GM12878 (cell line): ENCODE measurements around the gene HOXB6. TPM values are rescaled to one million over a fixed set of nuclear protein-coding genes. Genes with fewer than 3 reads are reported as not detected.

ENCODE experiments used
- ATAC-seq: fragments of 200-7000 bp; cut with Tn5 transposase; 3 replicates; pipeline ENCODE4 v1.9.1; 2020; ENCODE audit warnings: mild to moderate bottlenecking, moderate library complexity
- BruUV-seq: library from RNA; stranded (reverse); fragments of 400-500 nt; replicated peaks from 2 replicates; lab custom pipeline; 2021; lab: Mats Ljungman, UMichigan
- CTCF ChIA-PET: fragments of 300-600 bp; sonication (Branson Sonifier 250); formaldehyde crosslinking; extraction: SDS; loops from one replicate; lab custom pipeline; 2021; ENCODE audit warnings: inconsistent platforms; lab: Yijun Ruan, JAX
- POLR2A ChIA-PET: fragments of 350-600 bp; formaldehyde crosslinking; extraction: SDS; loops from one replicate; lab custom pipeline; 2021; ENCODE audit warnings: inconsistent platforms; lab: Charles Lee
- RAD21 ChIA-PET: fragments of 300-600 bp; sonication (Branson Sonifier 250); formaldehyde crosslinking; loops from one replicate; lab custom pipeline; 2023; ENCODE audit warnings: antibody characterized with exemption; ENCODE audit not compliant: unreplicated experiment; lab: Charles Lee
- SMC1A ChIA-PET: fragments of 300-600 bp; sonication (Branson Sonifier 250); formaldehyde crosslinking; loops from one replicate; lab custom pipeline; 2023; ENCODE audit not compliant: unreplicated experiment, uncharacterized antibody; lab: Charles Lee
- DNase-seq: peaks from one replicate; pipeline ENCODE4 v3.0.0-alpha.2; 2011; ENCODE audit warnings: low read depth, low spot score
- FAIRE-seq: peaks from 3 replicates; lab custom pipeline; 2011; peaks lifted over from hg19 to GRCh38; lab: Jason Lieb, UNC
- H2AFZ ChIP-seq: 2 replicates; pipeline ENCODE4 v1.6.0; 2011; ENCODE audit warnings: low read depth, low read length, control low read depth; ENCODE audit not compliant: control insufficient read depth
- H3K27ac ChIP-seq: 2 replicates; pipeline ENCODE4 v1.5.1; 2011; ENCODE audit warnings: control low read depth; ENCODE audit not compliant: control insufficient read depth, insufficient read depth
- H3K27me3 ChIP-seq, 2 experiments: replicated peaks in 1 of 2; 2 replicates each; pipeline versions ENCODE4 v1.6.0 to v1.6.1; 2011; ENCODE audit warnings: low read length in 1 of 2; ENCODE audit not compliant: control insufficient read depth in 2 of 2, insufficient read depth in 2 of 2
- H3K36me3 ChIP-seq, 2 experiments: 2 replicates each; pipeline ENCODE4 v1.5.1; 2011; ENCODE audit warnings: low read length in 1 of 2; ENCODE audit not compliant: control insufficient read depth in 2 of 2, insufficient read depth in 2 of 2
- H3K4me1 ChIP-seq: 2 replicates; pipeline ENCODE4 v1.6.1; 2011; ENCODE audit warnings: mild to moderate bottlenecking, low read length, moderate library complexity, mixed read lengths; ENCODE audit not compliant: control insufficient read depth, insufficient read depth
- H3K4me2 ChIP-seq: 2 replicates; pipeline ENCODE4 v1.6.0; 2011; ENCODE audit warnings: control low read depth; ENCODE audit not compliant: control insufficient read depth, insufficient read depth
- H3K4me3 ChIP-seq: fragments of 200-600 bp; sonication (generic); 2 replicates; pipeline ENCODE4 v1.5.1; 2016
- H3K79me2 ChIP-seq: 2 replicates; pipeline ENCODE4 v1.6.0; 2011; ENCODE audit warnings: low read length; ENCODE audit not compliant: control insufficient read depth, insufficient read depth
- H3K9ac ChIP-seq: 2 replicates; pipeline ENCODE4 v1.8.0; 2011; ENCODE audit warnings: low read length, control low read depth, mixed read lengths; ENCODE audit not compliant: control insufficient read depth, insufficient read depth
- H3K9me3 ChIP-seq: replicated peaks from 3 replicates; pipeline ENCODE4 v1.5.1; 2011; ENCODE audit warnings: mild to moderate bottlenecking, low read length; ENCODE audit not compliant: control insufficient read depth, insufficient read depth
- H4K20me1 ChIP-seq: 2 replicates; pipeline ENCODE4 v1.6.0; 2011; ENCODE audit not compliant: control insufficient read depth, insufficient read depth
- BMI1 ChIP-seq: fragments of 450-650 bp; IDR thresholded peaks from 2 replicates; pipeline ENCODE4 v1.6.1; 2016; ENCODE audit warnings: mild to moderate bottlenecking, moderate library complexity, borderline replicate concordance
- CREB1 ChIP-seq: IDR thresholded peaks from 2 replicates; pipeline ENCODE4 v1.6.1; 2012; ENCODE audit warnings: low read depth, mild to moderate bottlenecking, inconsistent platforms
- EP300 ChIP-seq, 2 experiments: fragments of 150-350 bp in 1 of 2; IDR thresholded peaks; 2 replicates each; pipeline ENCODE4 v1.6.1; 2011 to 2012; ENCODE audit warnings: low read depth in 2 of 2, low read length in 2 of 2, borderline replicate concordance in 1 of 2, improper control_type of control experiment in 1 of 2, inconsistent platforms in 1 of 2; ENCODE audit not compliant: control insufficient read depth in 1 of 2
- IKZF1 ChIP-seq: fragments of 450-650 bp; conservative IDR thresholded peaks from 2 replicates; pipeline ENCODE4 v1.6.1; 2017; ENCODE audit warnings: antibody characterized with exemption, mild to moderate bottlenecking
- IKZF2 ChIP-seq, 2 experiments: fragments of 450-650 bp; IDR thresholded peaks; 2 replicates each; pipeline ENCODE4 v1.6.1; 2017; ENCODE audit warnings: mild to moderate bottlenecking in 2 of 2, moderate library complexity in 2 of 2
- SRF ChIP-seq, 2 experiments: IDR thresholded peaks; 2 replicates each; pipeline ENCODE4 v1.6.1; 2011; ENCODE audit warnings: low read depth in 2 of 2, low read length in 2 of 2, mild to moderate bottlenecking in 1 of 2, moderate library complexity in 1 of 2
- YBX1 ChIP-seq: fragments of 450-650 bp; IDR thresholded peaks from 2 replicates; pipeline ENCODE4 v1.6.1; 2016; ENCODE audit warnings: antibody characterized with exemption
- ZNF24 ChIP-seq: fragments of 450-650 bp; IDR thresholded peaks from 2 replicates; pipeline ENCODE4 v1.6.1; 2017; ENCODE audit warnings: antibody characterized with exemption, mild to moderate bottlenecking
- WGBS: methylation state at CpG from one replicate; pipeline ENCODE4 v1.1.6; 2016; ENCODE audit warnings: low lambda C conversion rate; ENCODE audit not compliant: insufficient replicate concordance, insufficient coverage; ENCODE audit errors: missing lambda C conversion rate; 5-methylcytosine and 5-hydroxymethylcytosine counted together
- in situ Hi-C: fragments of 300-500 bp; cut with MboI; formaldehyde crosslinking; loops from 9 replicates; pipeline ENCODE4 v1.14.3; 2018; ENCODE audit warnings: mixed read lengths
- intact Hi-C: fragments of 100-400 bp; cut with micrococcal nuclease; formaldehyde crosslinking; loops from one replicate; pipeline ENCODE4 v1.14.2; 2022; ENCODE audit not compliant: unreplicated experiment
- polyA plus RNA-seq, 11 experiments: library from polyadenylated mRNA; depleted of rRNA in 4 of 11; unstranded in 6 of 11; stranded (reverse) in 5 of 11; fragments of >200 nt; fragmentation: Nextera tagmentation in 4 of 11; fragmentation: Illumina TruSeq in 1 of 11; extraction: Ambion mirVana in 4 of 11; extraction: Trizol in 1 of 11; gene quantifications; 1 replicate in 1 of 11; 2 replicates in 10 of 11; pipeline versions ENCODE4 v1.2.1 to v1.2.3, GENCODE V29; 2011 to 2016; ENCODE audit warnings: inconsistent platforms in 2 of 11, missing spikeins in 2 of 11, low read depth in 1 of 11
- total RNA-seq, 4 experiments: library from RNA; depleted of rRNA in 3 of 4; stranded (reverse); fragments of >200 nt in 3 of 4; fragmentation: Illumina TruSeq in 1 of 4; extraction: Trizol in 1 of 4; gene quantifications; 2 replicates each; pipeline versions ENCODE4 v1.2.1 to v1.2.3, GENCODE V29; 2013 to 2021
- TF ChIP-seq, protein P1 (sequence below): fragments of 450-650 bp; IDR thresholded peaks from 2 replicates; pipeline ENCODE4 v1.6.1; 2017; ENCODE audit warnings: low read depth, mild to moderate bottlenecking, moderate library complexity
- TF ChIP-seq, protein P2 (sequence below): fragments of 450-650 bp; IDR thresholded peaks from 2 replicates; pipeline ENCODE4 v1.6.1; 2017; ENCODE audit warnings: borderline replicate concordance
- TF ChIP-seq, protein P3 (sequence below): fragments of 450-650 bp; formaldehyde crosslinking; IDR thresholded peaks from 2 replicates; pipeline ENCODE4 v1.5.0; 2022; ENCODE audit warnings: mild to moderate bottlenecking, missing genetic modification characterization
- TF ChIP-seq, protein P4 (sequence below): fragments of 150-350 bp; IDR thresholded peaks from 2 replicates; pipeline ENCODE4 v1.6.1; 2014; ENCODE audit warnings: mild to moderate bottlenecking, low read depth, low read length

The HOXB6 gene
- total and polyA plus RNA-seq, 10 of the 15 experiments (the other 5 are each of a cell fraction or from before 2014, with no cell fraction given), result 0.04 to 0.51 (median 0.09) TPM; not detected in 2

DNA sequence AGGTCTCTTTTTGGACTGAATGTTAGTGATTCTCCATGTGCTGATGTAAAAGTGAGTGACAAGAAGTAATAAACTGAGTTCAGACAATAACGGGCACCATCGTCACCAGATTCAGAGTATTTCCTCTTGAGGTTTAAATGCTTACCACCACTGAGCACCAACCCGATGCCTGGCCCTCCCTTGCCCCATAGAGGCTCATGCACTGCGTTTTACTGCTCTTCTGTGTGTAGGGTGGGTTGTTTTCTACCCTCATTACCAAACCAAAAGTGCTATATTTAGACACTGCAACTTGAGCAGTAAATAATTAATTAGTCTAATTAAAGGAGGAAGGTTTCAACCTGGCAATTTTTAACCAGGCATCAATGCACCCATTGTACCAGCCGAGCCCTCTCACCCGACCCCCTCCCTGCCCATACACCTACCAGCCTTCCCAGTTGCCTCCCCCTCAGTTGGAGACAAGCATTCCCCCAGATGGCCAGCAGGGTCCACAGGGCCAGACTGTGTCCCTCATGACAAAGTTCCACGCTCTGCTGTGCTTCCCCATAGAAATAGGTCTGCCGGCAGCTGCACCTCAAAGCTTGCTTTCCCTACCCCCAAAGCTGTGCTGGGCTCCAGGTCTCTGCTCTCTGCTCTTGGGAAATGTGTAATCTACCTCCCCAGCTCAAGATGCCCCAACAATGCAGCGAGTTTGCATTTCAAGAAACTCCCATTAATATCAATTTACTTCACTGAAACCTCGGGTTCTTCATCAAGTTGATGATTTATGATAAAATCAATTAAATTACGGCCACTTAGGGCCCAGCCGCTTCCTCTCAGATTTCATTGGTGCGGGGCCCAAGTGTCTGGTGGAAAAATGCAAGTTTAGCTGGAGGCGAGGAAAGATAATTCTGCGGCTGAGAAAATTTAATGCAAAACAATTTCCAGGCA, 42.6 kb downstream of the HOXB6 start:
- H3K9ac ChIP-seq, result no peak overlapping the region
- ATAC-seq (peak; percentile 94), FAIRE-seq (no peak), DNase-seq (peak; percentile 65)
- H2AFZ ChIP-seq, result no peak overlapping the region
- H3K27ac ChIP-seq, result no peak overlapping the region
- H3K4me1 ChIP-seq, result no peaks in the 10 kb centered on the region
- SMC1A ChIA-PET, result interaction anchor here (0.7 to 3.3 kb wide), 9 partner anchors 9 to 122 kb away, joined by 3 to 11 read pairs (median 3); no protein-coding TSS in a partner anchor
- no peaks in the 10 kb centered on the region for H3K79me2 ChIP-seq
- no peaks in the 10 kb centered on the region for H4K20me1 ChIP-seq
- WGBS, result 48% methylated on average over 15 of the region's 15 CpGs
- BruUV-seq, result no TSS peak
- POLR2A ChIA-PET, result interaction anchor here (1.4 kb wide), 2 partner anchors 44 to 46 kb away, joined by 3 to 7 read pairs; no protein-coding TSS in a partner anchor
- H3K9me3 ChIP-seq, result no peaks in the 10 kb centered on the region
- no peak overlapping the region for H3K4me3 ChIP-seq
- no peaks in the 10 kb centered on the region for H3K27me3 ChIP-seq
- in situ Hi-C loops (no loop called here), intact Hi-C loops (no loop called here)
- H3K36me3 ChIP-seq, result no peaks in the 10 kb centered on the region; a peak in 1 of 4 replicates
- RAD21 ChIA-PET, result interaction anchor here (1.6 kb wide), 1 partner anchor 70 kb away, joined by 3 read pairs; no protein-coding TSS in a partner anchor
- no peak overlapping the region for H3K4me2 ChIP-seq
- CTCF ChIA-PET, result interaction anchor here (0.6 to 1.8 kb wide), 9 partner anchors 21 to 210 kb away, joined by 3 to 9 read pairs (median 4); no protein-coding TSS in a partner anchor
- TF ChIP-seq, protein P1, sequence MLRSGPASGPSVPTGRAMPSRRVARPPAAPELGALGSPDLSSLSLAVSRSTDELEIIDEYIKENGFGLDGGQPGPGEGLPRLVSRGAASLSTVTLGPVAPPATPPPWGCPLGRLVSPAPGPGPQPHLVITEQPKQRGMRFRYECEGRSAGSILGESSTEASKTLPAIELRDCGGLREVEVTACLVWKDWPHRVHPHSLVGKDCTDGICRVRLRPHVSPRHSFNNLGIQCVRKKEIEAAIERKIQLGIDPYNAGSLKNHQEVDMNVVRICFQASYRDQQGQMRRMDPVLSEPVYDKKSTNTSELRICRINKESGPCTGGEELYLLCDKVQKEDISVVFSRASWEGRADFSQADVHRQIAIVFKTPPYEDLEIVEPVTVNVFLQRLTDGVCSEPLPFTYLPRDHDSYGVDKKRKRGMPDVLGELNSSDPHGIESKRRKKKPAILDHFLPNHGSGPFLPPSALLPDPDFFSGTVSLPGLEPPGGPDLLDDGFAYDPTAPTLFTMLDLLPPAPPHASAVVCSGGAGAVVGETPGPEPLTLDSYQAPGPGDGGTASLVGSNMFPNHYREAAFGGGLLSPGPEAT, result 0 out of 2 replicates have a peak, but pooled peaks have one; percentile 32
- no peak for TF ChIP-seq BMI1
- TF ChIP-seq, protein P2, sequence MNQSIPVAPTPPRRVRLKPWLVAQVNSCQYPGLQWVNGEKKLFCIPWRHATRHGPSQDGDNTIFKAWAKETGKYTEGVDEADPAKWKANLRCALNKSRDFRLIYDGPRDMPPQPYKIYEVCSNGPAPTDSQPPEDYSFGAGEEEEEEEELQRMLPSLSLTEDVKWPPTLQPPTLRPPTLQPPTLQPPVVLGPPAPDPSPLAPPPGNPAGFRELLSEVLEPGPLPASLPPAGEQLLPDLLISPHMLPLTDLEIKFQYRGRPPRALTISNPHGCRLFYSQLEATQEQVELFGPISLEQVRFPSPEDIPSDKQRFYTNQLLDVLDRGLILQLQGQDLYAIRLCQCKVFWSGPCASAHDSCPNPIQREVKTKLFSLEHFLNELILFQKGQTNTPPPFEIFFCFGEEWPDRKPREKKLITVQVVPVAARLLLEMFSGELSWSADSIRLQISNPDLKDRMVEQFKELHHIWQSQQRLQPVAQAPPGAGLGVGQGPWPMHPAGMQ, result no peak
- no peak for TF ChIP-seq ZNF24
- TF ChIP-seq SRF (IDR thresholded peaks at IDR 0.05; ENCODE audit: low read depth in 2 of 2, low read length in 2 of 2), result no peak
- TF ChIP-seq CREB1, result no peak
- TF ChIP-seq, protein P3, sequence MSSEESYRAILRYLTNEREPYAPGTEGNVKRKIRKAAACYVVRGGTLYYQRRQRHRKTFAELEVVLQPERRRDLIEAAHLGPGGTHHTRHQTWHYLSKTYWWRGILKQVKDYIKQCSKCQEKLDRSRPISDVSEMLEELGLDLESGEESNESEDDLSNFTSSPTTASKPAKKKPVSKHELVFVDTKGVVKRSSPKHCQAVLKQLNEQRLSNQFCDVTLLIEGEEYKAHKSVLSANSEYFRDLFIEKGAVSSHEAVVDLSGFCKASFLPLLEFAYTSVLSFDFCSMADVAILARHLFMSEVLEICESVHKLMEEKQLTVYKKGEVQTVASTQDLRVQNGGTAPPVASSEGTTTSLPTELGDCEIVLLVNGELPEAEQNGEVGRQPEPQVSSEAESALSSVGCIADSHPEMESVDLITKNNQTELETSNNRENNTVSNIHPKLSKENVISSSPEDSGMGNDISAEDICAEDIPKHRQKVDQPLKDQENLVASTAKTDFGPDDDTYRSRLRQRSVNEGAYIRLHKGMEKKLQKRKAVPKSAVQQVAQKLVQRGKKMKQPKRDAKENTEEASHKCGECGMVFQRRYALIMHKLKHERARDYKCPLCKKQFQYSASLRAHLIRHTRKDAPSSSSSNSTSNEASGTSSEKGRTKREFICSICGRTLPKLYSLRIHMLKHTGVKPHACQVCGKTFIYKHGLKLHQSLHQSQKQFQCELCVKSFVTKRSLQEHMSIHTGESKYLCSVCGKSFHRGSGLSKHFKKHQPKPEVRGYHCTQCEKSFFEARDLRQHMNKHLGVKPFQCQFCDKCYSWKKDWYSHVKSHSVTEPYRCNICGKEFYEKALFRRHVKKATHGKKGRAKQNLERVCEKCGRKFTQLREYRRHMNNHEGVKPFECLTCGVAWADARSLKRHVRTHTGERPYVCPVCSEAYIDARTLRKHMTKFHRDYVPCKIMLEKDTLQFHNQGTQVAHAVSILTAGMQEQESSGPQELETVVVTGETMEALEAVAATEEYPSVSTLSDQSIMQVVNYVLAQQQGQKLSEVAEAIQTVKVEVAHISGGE (CRISPR knock-in tag), result no peak
- TF ChIP-seq, protein P4, sequence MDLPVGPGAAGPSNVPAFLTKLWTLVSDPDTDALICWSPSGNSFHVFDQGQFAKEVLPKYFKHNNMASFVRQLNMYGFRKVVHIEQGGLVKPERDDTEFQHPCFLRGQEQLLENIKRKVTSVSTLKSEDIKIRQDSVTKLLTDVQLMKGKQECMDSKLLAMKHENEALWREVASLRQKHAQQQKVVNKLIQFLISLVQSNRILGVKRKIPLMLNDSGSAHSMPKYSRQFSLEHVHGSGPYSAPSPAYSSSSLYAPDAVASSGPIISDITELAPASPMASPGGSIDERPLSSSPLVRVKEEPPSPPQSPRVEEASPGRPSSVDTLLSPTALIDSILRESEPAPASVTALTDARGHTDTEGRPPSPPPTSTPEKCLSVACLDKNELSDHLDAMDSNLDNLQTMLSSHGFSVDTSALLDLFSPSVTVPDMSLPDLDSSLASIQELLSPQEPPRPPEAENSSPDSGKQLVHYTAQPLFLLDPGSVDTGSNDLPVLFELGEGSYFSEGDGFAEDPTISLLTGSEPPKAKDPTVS, result no peak
- TF ChIP-seq YBX1, result no peak
- peak; percentile 23 to 42; a peak in 1 of 4 replicates for TF ChIP-seq EP300 (IDR thresholded peaks at IDR 0.05; ENCODE audit: borderline replicate concordance in 1 of 2, control insufficient read depth in 1 of 2, low read depth in 2 of 2, low read length in 2 of 2)
- TF ChIP-seq IKZF2 (IDR thresholded peaks at IDR 0.05), result peak; percentile 63 to 67; a peak in 3 of 4 replicates
- TF ChIP-seq IKZF1, result peak; percentile 61; the same call in 1 of the 2 replicates
